GM23338 (cell line): ENCODE measurements around the gene SPEM3. TPM values are rescaled to one million over a fixed set of nuclear protein-coding genes. Genes with fewer than 3 reads are reported as not detected.

Experiments
- ATAC-seq: fragments of 200-7000 bp; cut with Tn5 transposase; 3 replicates; pipeline ENCODE4 v1.9.1; 2020
- DNase-seq: peaks from one replicate; pipeline ENCODE4 v3.0.0-alpha.2; 2015; ENCODE audit warnings: low spot score
- H2AFZ ChIP-seq: fragments of 200-600 bp; sonication (generic); 2 replicates; pipeline ENCODE4 v1.8.0; 2016; ENCODE audit warnings: antibody characterized with exemption, mild to moderate bottlenecking, moderate library complexity
- H3F3A ChIP-seq: fragments of 200-600 bp; sonication (generic); replicated peaks from 2 replicates; pipeline ENCODE4 v1.8.0; 2017; ENCODE audit warnings: antibody characterized with exemption, mixed run types, low read depth
- H3K27ac ChIP-seq: fragments of 200-600 bp; sonication (generic); 2 replicates; pipeline ENCODE4 v1.6.1; 2016; ENCODE audit warnings: low read depth
- H3K27me3 ChIP-seq: fragments of 200-600 bp; sonication (generic); 2 replicates; pipeline ENCODE4 v1.8.0; 2016; ENCODE audit warnings: mild to moderate bottlenecking, mixed run types, moderate library complexity; ENCODE audit not compliant: insufficient read depth
- H3K36me3 ChIP-seq: fragments of 200-600 bp; sonication (generic); 2 replicates; pipeline ENCODE4 v1.8.0; 2016; ENCODE audit warnings: mild to moderate bottlenecking; ENCODE audit not compliant: insufficient read depth
- H3K4me1 ChIP-seq: fragments of 200-600 bp; sonication (generic); 2 replicates; pipeline ENCODE4 v1.8.0; 2016; ENCODE audit warnings: mild to moderate bottlenecking, moderate library complexity; ENCODE audit not compliant: insufficient read depth
- H3K4me2 ChIP-seq: fragments of 200-600 bp; sonication (generic); 2 replicates; pipeline ENCODE4 v1.7.1; 2017; ENCODE audit warnings: mixed run types
- H3K4me3 ChIP-seq: fragments of 200-600 bp; sonication (generic); 2 replicates; pipeline ENCODE4 v1.6.1; 2016; ENCODE audit warnings: mixed run types
- H3K79me2 ChIP-seq: fragments of 200-600 bp; sonication (generic); replicated peaks from 2 replicates; pipeline ENCODE4 v1.8.0; 2017; ENCODE audit warnings: mild to moderate bottlenecking; ENCODE audit not compliant: insufficient read depth
- H3K9me2 ChIP-seq: fragments of 200-600 bp; sonication (generic); 2 replicates; pipeline ENCODE4 v1.8.0; 2017; ENCODE audit not compliant: insufficient read depth
- H4K20me1 ChIP-seq: fragments of 200-600 bp; sonication (generic); replicated peaks from 2 replicates; pipeline ENCODE4 v1.8.0; 2017; ENCODE audit warnings: mild to moderate bottlenecking; ENCODE audit not compliant: insufficient read depth
- H3K27ac Mint-ChIP-seq: 2 replicates; pipeline ENCODE4 v1.8.0; 2020; ENCODE audit warnings: inconsistent platforms, mild to moderate bottlenecking, moderate library complexity, mixed read lengths
- H3K27me3 Mint-ChIP-seq: 3 replicates; pipeline ENCODE4 v1.8.0; 2022; ENCODE audit warnings: low read depth, mild to moderate bottlenecking, moderate library complexity, mixed read lengths, inconsistent platforms; ENCODE audit not compliant: insufficient read depth, poor library complexity
- H3K36me3 Mint-ChIP-seq: 3 replicates; pipeline ENCODE4 v1.8.0; 2021; ENCODE audit warnings: low read depth, mild to moderate bottlenecking, inconsistent platforms, moderate library complexity, mixed read lengths
- H3K4me1 Mint-ChIP-seq: 3 replicates; pipeline ENCODE4 v1.8.0; 2020; ENCODE audit warnings: mild to moderate bottlenecking, inconsistent platforms, mixed read lengths
- H3K4me3 Mint-ChIP-seq: 3 replicates; pipeline ENCODE4 v1.8.0; 2021; ENCODE audit warnings: moderate library complexity, mild to moderate bottlenecking, inconsistent platforms, mixed read lengths
- H3K9me3 Mint-ChIP-seq: 3 replicates; pipeline ENCODE4 v1.8.0; 2020; ENCODE audit warnings: moderate library complexity, mild to moderate bottlenecking, inconsistent platforms, mixed read lengths
- CREB1 ChIP-seq: fragments of 250-450 bp; sonication (Bioruptor Pico); IDR thresholded peaks from 2 replicates; pipeline ENCODE4 v1.5.0; 2020; ENCODE audit warnings: low read depth, mild to moderate bottlenecking, moderate library complexity
- CTCF ChIP-seq, 2 experiments: fragments of 200-600 bp in 1 of 2; sonication (generic) in 1 of 2; conservative IDR thresholded peaks; 2 replicates each; pipeline versions ENCODE4 v1.5.1 to v1.6.1; 2016 to 2017; ENCODE audit warnings: antibody characterized with exemption in 2 of 2, low read depth in 2 of 2, mild to moderate bottlenecking in 2 of 2, moderate library complexity in 1 of 2
- ETS1 ChIP-seq: IDR thresholded peaks from 2 replicates; pipeline ENCODE4 v1.6.1; 2016; ENCODE audit warnings: antibody characterized with exemption
- EZH2 ChIP-seq: fragments of 200-600 bp; sonication (generic); IDR thresholded peaks from one replicate; pipeline ENCODE4 v1.8.0; 2017; ENCODE audit warnings: antibody characterized with exemption, mild to moderate bottlenecking, low read depth; ENCODE audit not compliant: unreplicated experiment
- EZH2phosphoT487 ChIP-seq: fragments of 200-600 bp; sonication (generic); IDR thresholded peaks from one replicate; pipeline ENCODE4 v1.8.1; 2018; ENCODE audit warnings: antibody characterized with exemption; ENCODE audit not compliant: unreplicated experiment
- JUNB ChIP-seq: IDR thresholded peaks from one replicate; pipeline ENCODE4 v1.6.1; 2016; ENCODE audit warnings: antibody characterized with exemption; ENCODE audit not compliant: unreplicated experiment
- NANOG ChIP-seq: IDR thresholded peaks from 2 replicates; pipeline ENCODE4 v1.6.1; 2016; ENCODE audit warnings: antibody characterized with exemption, borderline replicate concordance
- POLR2AphosphoS5 ChIP-seq: IDR thresholded peaks from 2 replicates; pipeline ENCODE4 v1.6.1; 2016; ENCODE audit warnings: antibody characterized with exemption, low read depth
- REST ChIP-seq: IDR thresholded peaks from one replicate; pipeline ENCODE4 v1.6.1; 2018; ENCODE audit warnings: antibody characterized with exemption; ENCODE audit not compliant: unreplicated experiment
- STAT1 ChIP-seq: IDR thresholded peaks from one replicate; pipeline ENCODE4 v1.6.1; 2016; ENCODE audit warnings: antibody characterized with exemption; ENCODE audit not compliant: unreplicated experiment
- ZNF114 ChIP-seq: fragments of 250-450 bp; sonication (Bioruptor Pico); IDR thresholded peaks from 2 replicates; pipeline ENCODE4 v1.5.0; 2020; ENCODE audit warnings: mild to moderate bottlenecking, moderate library complexity
- ZNF331 ChIP-seq: fragments of 250-450 bp; sonication (Bioruptor Pico); IDR thresholded peaks from 2 replicates; pipeline ENCODE4 v1.5.0; 2020; ENCODE audit warnings: low read depth, mild to moderate bottlenecking, moderate library complexity
- ZNF462 ChIP-seq: fragments of 250-450 bp; sonication (Bioruptor Pico); IDR thresholded peaks from 2 replicates; pipeline ENCODE4 v1.5.0; 2020; ENCODE audit warnings: mild to moderate bottlenecking, moderate library complexity
- polyA plus RNA-seq: library from polyadenylated mRNA; unstranded; fragments of >200 nt; fragmentation: Nextera tagmentation; extraction: Ambion mirVana; gene quantifications from 2 replicates; pipeline ENCODE4 v1.2.1, GENCODE V29; 2016
- total RNA-seq: library from RNA; depleted of rRNA; stranded (reverse); fragments of >200 nt; shearing (Covaris generic); gene quantifications from 2 replicates; pipeline ENCODE4 v1.2.3, GENCODE V29; 2014

Gene SPEM3
- total and polyA plus RNA-seq, 2 experiments from 2014 or later: not detected

- Histone ChIP-seq H3K9me2 (no peaks in the 10 kb centered on the region), H2AFZ (peak overlapping the region; percentile 94), H3K27me3 (no peaks in the 10 kb centered on the region), H3K36me3 (no peaks in the 10 kb centered on the region), H3K79me2 (peaks cover 52% of the 10 kb centered on the region), H3K27ac (peak overlapping the region; percentile 81), H3K4me1 (peaks cover 21% of the 10 kb centered on the region), H3K4me2 (peak overlapping the region; percentile 96), H4K20me1 (peaks cover 8% of the 10 kb centered on the region; the same call in 1 of the 2 replicates), H3K4me3 (peak overlapping the region; percentile 84), H3F3A (0 out of 2 replicates have a peak, but pooled peaks cover 4% of the 10 kb centered on the region)
- Mint-ChIP-seq H3K27me3 (peaks cover 27% of the 10 kb centered on the region), H3K36me3 (peaks cover 7% of the 10 kb centered on the region; the same call in 2 of the 3 replicates), H3K4me3 (peak overlapping the region; percentile 96), H3K4me1 (peaks cover 52% of the 10 kb centered on the region), H3K27ac (peak overlapping the region; percentile 91), H3K9me3 (no peaks in the 10 kb centered on the region; the same call in 1 of the 3 replicates)
- DNase-seq (peak; percentile 38), ATAC-seq (no peak)
- TF ChIP-seq POLR2AphosphoS5 (no peak), ZNF331 (CRISPR knock-in tag) (no peak), CREB1 (no peak), STAT1 (no peak), ETS1 (no peak), CTCF (conservative IDR thresholded peaks at IDR 0.05; ENCODE audit: low read depth in 2 of 2) (no peak), EZH2 (no peak), REST (no peak), EZH2phosphoT487 (no peak), JUNB (no peak), NANOG (no peak), ZNF462 (CRISPR knock-in tag) (no peak), ZNF114 (no peak)
These were observed 51.4 kb downstream of the SPEM3 start for GRCh38 chr17:7480089-7480384.
